ENCODE measurements around the gene RFTN1.

The RFTN1 gene

DNA sequence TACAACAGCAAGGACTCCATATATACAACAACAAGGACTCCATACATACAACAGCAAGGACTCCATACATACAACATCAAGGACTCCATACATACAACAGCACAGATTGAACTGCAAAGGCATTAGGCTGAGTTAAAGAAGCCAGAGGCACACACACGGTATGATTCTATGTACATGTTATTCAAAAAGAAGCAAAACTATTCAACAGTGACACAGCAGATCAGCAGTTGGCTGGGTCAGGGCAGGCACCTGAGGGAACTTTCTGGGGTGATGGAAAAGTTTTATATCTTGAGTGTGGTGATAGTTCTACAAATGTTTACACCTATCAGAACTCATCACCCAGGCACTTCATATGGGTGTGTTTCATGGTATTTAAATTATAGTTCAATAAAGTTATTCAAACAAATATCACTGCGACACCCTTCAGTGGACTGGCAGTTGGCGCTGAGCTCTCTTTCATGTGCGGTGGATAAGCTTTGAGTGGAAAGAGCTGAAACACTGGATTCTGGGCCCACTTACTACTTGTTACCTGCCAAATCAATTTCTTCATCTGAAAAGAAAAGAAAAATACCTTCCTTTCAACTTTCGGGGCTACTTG is 28.0 kb downstream of the RFTN1 start:
- DNase-seq, result no peak

DNA sequence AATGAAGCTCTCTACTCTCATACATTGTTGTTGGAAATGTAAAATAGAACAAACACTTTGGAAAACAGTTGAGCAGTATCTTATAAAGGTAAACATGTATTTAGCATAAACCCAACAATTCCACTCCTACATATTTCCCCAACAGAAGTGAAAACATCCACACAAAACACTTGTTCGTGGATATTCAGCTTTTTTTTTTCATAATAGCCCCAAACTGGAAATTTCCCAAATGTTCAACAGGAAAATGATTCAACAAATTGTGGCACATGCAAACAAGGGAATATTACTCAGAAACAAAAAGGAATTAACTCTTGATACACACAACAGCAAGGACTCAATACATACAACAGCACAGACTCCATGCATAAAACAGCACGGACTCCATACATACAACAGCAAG is 28.5 kb downstream of the RFTN1 start:
- no peak for DNase-seq

GRCh38 chr3:16484216-16484615 is 29.3 kb downstream of the RFTN1 start:
- no peak for DNase-seq

- DNase-seq, result no peak
Observed at GRCh38 chr3:16482770-16483531, 30.5 kb downstream of the RFTN1 start.

DNA sequence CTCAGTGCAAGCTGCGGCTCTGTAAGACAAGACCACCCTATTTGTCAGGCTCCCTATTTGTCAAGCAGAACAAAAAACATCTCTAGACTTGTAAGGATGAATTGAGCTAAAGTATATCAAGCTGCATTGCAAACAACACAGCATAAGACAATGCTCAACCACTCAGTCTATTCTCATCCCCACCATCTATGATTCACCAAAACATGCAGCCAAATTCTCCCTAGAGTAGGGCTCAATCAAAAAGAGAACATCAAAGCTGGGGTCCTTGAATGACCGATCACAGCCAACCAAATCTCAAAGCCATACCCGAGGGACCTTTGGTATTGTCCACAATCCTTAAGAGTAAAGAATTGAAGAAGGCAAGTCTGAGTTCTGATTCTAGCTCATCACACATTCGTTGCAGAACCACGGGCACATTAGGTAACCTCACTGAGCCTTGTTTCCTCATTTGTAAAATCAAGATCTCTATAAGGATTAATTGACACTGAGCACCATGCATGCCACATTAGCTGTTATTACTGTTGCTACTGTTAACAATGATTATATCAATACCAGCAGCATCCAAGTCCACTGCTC is 31.2 kb downstream of the RFTN1 start:
- no peak for DNase-seq

DNA sequence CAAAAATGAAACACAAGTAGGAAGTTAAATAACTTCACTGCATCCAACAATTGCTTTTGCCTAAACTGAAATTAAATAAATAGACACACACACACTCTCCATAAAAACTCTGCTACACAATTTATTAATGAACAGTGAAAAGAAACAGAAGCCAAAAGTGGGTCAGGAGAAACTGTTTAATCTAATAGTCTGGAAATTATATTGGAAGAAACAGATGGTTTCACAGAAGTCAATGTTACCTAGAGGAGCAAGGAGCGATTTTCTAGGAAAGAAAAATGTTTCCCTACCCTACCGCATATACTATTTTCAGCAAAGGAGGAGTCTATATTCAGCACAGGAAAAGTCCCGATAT is 32.0 kb downstream of the RFTN1 start:
- no peak for DNase-seq

- no peak for DNase-seq
Observed at GRCh38 chr3:16480861-16481545, 32.5 kb downstream of the RFTN1 start.

DNA sequence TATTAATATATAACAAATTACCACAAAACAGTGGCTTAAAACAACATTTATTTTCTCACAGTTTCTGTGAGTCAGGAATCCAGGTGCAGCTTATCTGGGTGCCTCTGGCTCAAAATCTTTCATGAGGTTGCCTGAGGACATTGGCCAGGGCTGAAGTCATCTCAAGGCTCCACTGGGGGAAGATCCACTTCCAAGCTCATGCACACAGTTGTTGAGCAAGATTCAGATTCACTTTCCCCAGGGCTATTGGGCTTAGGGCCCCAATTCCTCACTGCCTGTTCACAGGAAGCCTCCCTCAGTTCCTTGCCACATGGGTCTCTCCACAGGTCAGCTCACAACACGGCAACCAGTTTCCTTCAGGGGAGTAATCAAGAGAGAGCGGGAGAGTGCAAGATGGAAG is 35.0 kb downstream of the RFTN1 start:
- DNase-seq, result no peak

DNA sequence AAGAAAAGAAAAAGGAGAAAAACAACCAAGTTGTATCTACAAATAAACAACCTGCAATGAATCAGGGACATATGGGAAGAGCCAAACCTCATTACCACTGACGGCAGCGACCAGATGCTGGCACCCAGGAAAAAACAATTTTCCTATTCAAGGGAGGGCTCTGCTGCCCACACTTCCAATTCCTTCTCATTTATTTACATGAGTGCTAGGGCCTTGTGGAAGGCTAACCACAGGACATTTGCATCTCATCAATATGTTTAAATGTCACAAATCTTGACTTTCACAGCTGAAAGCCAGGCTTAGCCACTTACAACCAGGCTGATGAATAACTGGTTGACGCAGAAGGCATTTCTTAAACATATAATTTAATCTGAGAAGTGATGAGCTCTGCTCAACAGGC is 36.0 kb downstream of the RFTN1 start:
- no peak for DNase-seq

GRCh38 chr3:16477056-16477455 is 36.4 kb downstream of the RFTN1 start:
- DNase-seq, result no peak

DNA sequence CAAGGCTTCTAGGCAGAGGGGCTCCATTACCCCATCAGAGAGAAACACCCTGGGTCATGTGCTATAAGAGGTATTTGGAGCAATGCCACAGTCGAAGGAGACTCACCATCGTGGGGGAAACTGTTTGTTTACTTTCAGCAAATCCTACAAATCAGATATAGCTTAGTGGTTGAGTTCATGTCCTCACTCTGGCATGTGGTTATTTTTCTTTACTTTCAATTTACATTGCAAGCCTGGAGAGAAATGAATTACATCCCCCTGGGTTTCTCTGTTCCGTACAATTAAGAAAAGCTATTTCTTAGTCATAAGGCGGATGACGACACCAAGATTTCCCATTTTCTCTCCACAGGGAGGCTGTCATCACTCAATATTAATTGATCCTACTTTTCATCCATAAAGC is 36.9 kb downstream of the RFTN1 start:
- no peak for DNase-seq

DNA sequence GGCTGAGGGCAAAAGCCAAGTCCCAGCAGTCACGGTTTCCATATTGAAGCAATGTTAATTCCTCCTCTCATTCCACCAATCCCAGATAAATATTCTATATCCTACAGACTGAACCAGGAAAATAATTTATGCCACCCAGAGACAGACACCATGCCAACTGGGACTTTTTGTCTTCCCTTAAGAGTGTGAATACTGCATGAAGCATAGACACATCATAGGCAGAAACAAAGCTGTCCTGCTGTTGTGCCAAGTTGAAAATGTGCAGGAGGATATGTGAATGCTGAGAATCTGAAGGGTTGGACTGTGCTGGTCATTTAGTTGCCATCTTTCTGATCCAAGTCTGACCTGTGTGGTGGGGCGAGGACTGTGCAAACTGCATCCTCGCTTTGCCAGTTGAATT is 37.7 kb downstream of the RFTN1 start:
- DNase-seq, result no peak

- DNase-seq, result no peak
Observed at GRCh38 chr3:16474920-16475319, 38.6 kb downstream of the RFTN1 start.

- no peak for DNase-seq
Observed at GRCh38 chr3:16474216-16474615, 39.3 kb downstream of the RFTN1 start.

- DNase-seq, result no peak
Observed at GRCh38 chr3:16472593-16472992, 40.9 kb downstream of the RFTN1 start.

GRCh38 chr3:16471897-16472296 is 41.6 kb downstream of the RFTN1 start:
- no peak for DNase-seq

DNA sequence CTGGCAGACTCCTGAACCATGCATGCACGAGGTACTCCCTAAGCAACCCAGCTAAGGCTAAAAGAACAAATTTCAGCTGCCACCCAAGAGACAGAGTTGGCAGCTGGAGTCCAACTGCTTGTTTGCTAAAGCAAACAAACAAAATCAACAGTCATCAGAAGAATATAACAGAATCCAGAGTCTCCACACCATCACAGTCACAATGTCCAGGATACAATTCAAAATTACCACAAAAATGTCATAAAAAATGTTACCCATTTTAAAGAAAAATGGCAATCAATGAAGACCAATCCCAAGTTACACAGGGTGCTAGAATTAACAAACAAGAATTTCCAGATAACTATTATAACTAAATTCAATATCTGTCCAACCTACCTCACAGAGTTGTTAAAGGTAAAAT is 42.9 kb downstream of the RFTN1 start:
- no peak for DNase-seq

DNA sequence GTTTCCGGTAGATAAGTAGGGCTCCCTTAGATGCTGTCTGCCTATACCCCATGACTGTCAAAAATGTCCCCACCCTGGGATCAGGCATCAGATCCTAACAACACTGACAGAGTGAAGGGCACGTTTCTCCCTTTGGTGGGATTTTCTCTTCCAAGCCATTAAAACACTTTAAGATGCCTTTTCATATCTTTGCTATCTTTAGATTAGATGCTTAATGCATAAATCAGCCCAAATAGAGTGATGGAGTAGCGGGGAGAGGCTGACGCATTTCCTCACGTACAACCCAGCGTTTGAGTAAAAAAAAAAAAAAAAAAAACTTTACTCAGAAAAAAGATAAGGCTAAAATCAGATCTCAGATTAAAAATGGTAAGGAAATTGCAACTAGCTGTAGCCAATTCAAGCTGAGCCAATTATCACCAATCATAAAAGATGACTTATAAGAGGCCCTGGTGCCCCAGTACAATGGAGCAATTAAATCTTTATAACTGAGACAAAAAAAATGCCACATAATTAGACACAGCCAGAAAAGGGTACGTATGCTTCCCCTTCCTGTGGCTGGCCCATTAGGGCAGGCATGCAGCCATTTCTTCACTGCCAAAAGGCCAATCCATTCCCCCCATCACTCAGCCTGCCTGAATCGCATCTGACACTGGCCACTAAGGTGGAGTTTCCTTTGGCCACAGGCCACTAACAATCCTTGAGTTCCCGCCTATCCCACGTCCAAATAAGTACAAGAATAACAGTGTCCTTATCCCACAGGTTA is 45.0 kb downstream of the RFTN1 start:
- DNase-seq, result no peak

GRCh38 chr3:16468002-16468335 is 45.5 kb downstream of the RFTN1 start:
- DNase-seq, result no peak

GRCh38 chr3:16467393-16467792 is 46.1 kb downstream of the RFTN1 start:
- DNase-seq, result peak; percentile 42

- no peak for DNase-seq
Observed at GRCh38 chr3:16466822-16467221, 46.7 kb downstream of the RFTN1 start.

- no peak for DNase-seq
Observed at GRCh38 chr3:16464511-16465148, 48.9 kb downstream of the RFTN1 start.

DNA sequence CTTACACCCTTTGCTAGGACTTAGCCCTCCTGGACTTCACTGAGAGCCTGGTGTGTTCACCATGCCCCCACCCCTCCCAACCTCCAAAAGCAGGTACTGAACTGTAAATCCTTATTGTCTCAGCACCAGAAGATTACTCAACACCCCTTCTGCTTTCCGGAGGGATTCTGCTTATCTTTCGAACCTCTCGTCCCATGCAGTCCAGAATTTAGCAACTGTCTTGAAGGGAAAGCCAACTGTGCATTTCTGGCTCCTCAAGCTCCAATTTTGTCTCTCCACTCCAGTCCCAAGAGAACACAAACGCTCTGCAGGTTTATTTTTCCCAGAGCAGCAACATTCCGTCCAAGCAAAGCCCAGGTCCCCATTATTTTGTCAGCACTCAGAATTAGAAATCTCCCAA is 49.6 kb downstream of the RFTN1 start:
- DNase-seq, result no peak

Measured in effector CD4-positive, alpha-beta T cell (primary cell).